K562 (cell line): ENCODE data around the gene SPTSSA. TPM values are rescaled to one million over a fixed set of nuclear protein-coding genes. Genes with fewer than 3 reads are reported as not detected.

Experiments
- polyA plus RNA-seq, 8 experiments: library from polyadenylated mRNA; depleted of rRNA in 4 of 8; stranded (reverse) in 5 of 8; unstranded in 3 of 8; fragments of >200 nt; fragmentation: Nextera tagmentation in 2 of 8; fragmentation: Illumina TruSeq in 1 of 8; extraction: Ambion mirVana in 2 of 8; extraction: Trizol in 1 of 8; gene quantifications; 2 replicates each; pipeline versions ENCODE4 v1.2.1 to v1.2.3, GENCODE V29; 2011 to 2014; ENCODE audit warnings: inconsistent platforms in 1 of 8, missing spikeins in 1 of 8
- total RNA-seq, 7 experiments: library from RNA; depleted of rRNA in 6 of 7; stranded (reverse); fragments of >200 nt in 6 of 7; fragmentation: Illumina TruSeq in 2 of 7; extraction: Trizol in 2 of 7; gene quantifications; 2 replicates each; pipeline versions ENCODE4 v1.2.1 to v1.2.3, GENCODE V29; 2011 to 2021; ENCODE audit warnings: low replicate concordance in 1 of 7

The SPTSSA gene
- total and polyA plus RNA-seq, 9 of the 15 experiments (the other 6 are each of a cell fraction or from before 2014, with no cell fraction given), result 6.8 to 35.7 (median 22.0) TPM

Other genes with a start within 250 kb of the SPTSSA start
- 26.6 and 28.6 TPM in 2 replicates for gene EAPP, start 77.5 kb upstream of the SPTSSA start, total RNA-seq (2014; rRNA removed)
- gene EAPP, start 77.5 kb upstream of the SPTSSA start, total RNA-seq (2014; rRNA removed; fragmentation: Illumina TruSeq; extraction: Trizol), result 30.5 and 35.0 TPM in 2 replicates
- 27.0 and 28.0 TPM in 2 replicates for gene EAPP, start 77.5 kb upstream of the SPTSSA start, total RNA-seq (2015; rRNA removed; fragmentation: Illumina TruSeq; extraction: Trizol)
- 18.1 and 19.0 TPM in 2 replicates for gene EAPP, start 77.5 kb upstream of the SPTSSA start, total RNA-seq (2021)
- 23.5 and 30.3 TPM in 2 replicates for gene EAPP, start 77.5 kb upstream of the SPTSSA start, polyA plus RNA-seq (2011; rRNA removed)
- 32.3 and 35.5 TPM in 2 replicates for gene EAPP, start 77.5 kb upstream of the SPTSSA start, polyA plus RNA-seq (2014; fragmentation: Illumina TruSeq; extraction: Trizol)
- 10 to 100 TPM; 64.1 to 67.6 TPM for gene EAPP, start 77.5 kb upstream of the SPTSSA start, polyA plus RNA-seq (2014; fragmentation: Nextera tagmentation; extraction: Ambion mirVana)
- gene EAPP, start 77.5 kb upstream of the SPTSSA start, polyA plus RNA-seq (2014; rRNA removed), result 24.4 and 25.2 TPM in 2 replicates
- gene SNX6, start 167.9 kb upstream of the SPTSSA start, total RNA-seq (2014; rRNA removed), result 29.1 and 34.6 TPM in 2 replicates
- gene SNX6, start 167.9 kb upstream of the SPTSSA start, total RNA-seq (2014; rRNA removed; fragmentation: Illumina TruSeq; extraction: Trizol), result 85.3 and 103 TPM in 2 replicates
- 57.5 and 61.2 TPM in 2 replicates for gene SNX6, start 167.9 kb upstream of the SPTSSA start, total RNA-seq (2015; rRNA removed; fragmentation: Illumina TruSeq; extraction: Trizol)
- 44.0 and 49.8 TPM in 2 replicates for gene SNX6, start 167.9 kb upstream of the SPTSSA start, total RNA-seq (2021)
- 37.1 and 47.5 TPM in 2 replicates for gene SNX6, start 167.9 kb upstream of the SPTSSA start, polyA plus RNA-seq (2011; rRNA removed)
- 74.8 and 85.5 TPM in 2 replicates for gene SNX6, start 167.9 kb upstream of the SPTSSA start, polyA plus RNA-seq (2014; fragmentation: Illumina TruSeq; extraction: Trizol)
- gene SNX6, start 167.9 kb upstream of the SPTSSA start, polyA plus RNA-seq (2014; fragmentation: Nextera tagmentation; extraction: Ambion mirVana), result 100 to 1,000 TPM; 110 to 111 TPM
- gene SNX6, start 167.9 kb upstream of the SPTSSA start, polyA plus RNA-seq (2014; rRNA removed), result 41.3 and 44.5 TPM in 2 replicates